Kidney epithelial cell (primary cell): ENCODE results near the gene CBFA2T2. TPM values are rescaled to one million over a fixed set of nuclear protein-coding genes. Genes with fewer than 3 reads are reported as not detected.
"Not testable (repeated sequence)": the region's sequence is repeated elsewhere in the genome, so short reads cannot be mapped to it uniquely, and the experiment has no call there.

Experiments used
- DNase-seq: peaks from one replicate; pipeline ENCODE4 v3.0.0-alpha.2; 2010; ENCODE audit warnings: low read depth
- H3K27me3 ChIP-seq: 2 replicates; pipeline ENCODE4 v1.6.0; 2011; ENCODE audit warnings: low read length; ENCODE audit not compliant: control insufficient read depth, insufficient read depth
- H3K36me3 ChIP-seq: 2 replicates; pipeline ENCODE4 v1.5.1; 2011; ENCODE audit warnings: low read length; ENCODE audit not compliant: control insufficient read depth, insufficient read depth
- H3K4me3 ChIP-seq: 2 replicates; pipeline ENCODE4 v1.5.1; 2011; ENCODE audit warnings: low read depth, mild to moderate bottlenecking, control low read depth, low read length
- CTCF ChIP-seq: IDR thresholded peaks from 2 replicates; pipeline ENCODE4 v1.5.1; 2011; ENCODE audit warnings: mild to moderate bottlenecking, moderate library complexity, low read length, control low read depth, inconsistent platforms; ENCODE audit not compliant: insufficient read depth, poor library complexity, severe bottlenecking
- total RNA-seq: library from RNA; depleted of rRNA; stranded (reverse); fragments of >200 nt; gene quantifications from 2 replicates; pipeline ENCODE4 v1.2.3, GENCODE V29; 2015

The CBFA2T2 gene
- total RNA-seq, 1 donor from 2014 or later = 13.4 TPM

DNA sequence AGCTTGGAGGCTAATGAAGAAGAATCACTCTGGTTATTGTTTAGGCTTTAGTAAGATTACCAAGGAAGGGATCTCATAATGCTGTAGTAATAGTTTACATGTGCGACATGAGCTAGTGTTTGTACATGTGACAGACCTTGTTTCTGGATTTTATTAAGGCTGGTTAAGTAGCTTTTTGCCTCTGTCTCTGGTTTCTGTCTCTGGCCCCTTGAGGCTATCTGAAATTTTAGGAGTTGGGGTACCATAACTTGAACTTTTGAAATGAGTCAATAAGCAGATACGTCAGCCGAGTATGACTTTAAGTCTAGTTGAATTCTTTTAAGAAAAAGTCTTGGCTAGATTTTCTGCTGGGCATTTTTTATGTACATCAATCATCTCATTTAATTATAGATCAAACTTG lies 9.5 kb downstream of the CBFA2T2 start:
- no peak for TF ChIP-seq CTCF
- no peak overlapping the region for H3K4me3 ChIP-seq
- no peaks in the 10 kb centered on the region for H3K36me3 ChIP-seq
- DNase-seq = no peak
- H3K27me3 ChIP-seq = no peaks in the 10 kb centered on the region

GRCh38 chr20:33501000-33501399 lies 11.1 kb downstream of the CBFA2T2 start:
- Histone ChIP-seq H3K27me3 (no peaks in the 10 kb centered on the region), H3K4me3 (no peak overlapping the region), H3K36me3 (no peaks in the 10 kb centered on the region)
- TF ChIP-seq CTCF = no peak
- DNase-seq = no peak

DNA sequence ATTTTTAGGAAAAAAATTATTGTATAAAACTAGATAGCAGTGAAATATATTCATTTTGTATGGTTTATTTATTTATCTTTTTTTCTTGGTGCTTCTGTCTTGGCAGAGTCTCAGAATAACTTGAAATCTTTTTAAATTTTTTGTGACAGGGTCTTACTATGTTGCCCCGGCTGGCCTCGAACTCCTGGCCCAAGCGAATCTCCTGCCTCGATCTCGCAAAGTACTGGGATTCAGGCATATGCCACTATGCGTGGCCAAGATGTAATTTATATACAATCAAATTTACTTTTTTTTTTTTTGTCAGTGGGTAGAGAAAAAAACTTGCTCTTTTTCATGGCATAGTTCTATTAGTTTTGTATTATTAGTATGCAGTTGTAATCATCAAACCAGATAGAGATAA lies 13.7 kb downstream of the CBFA2T2 start:
- H3K36me3 ChIP-seq = no peaks in the 10 kb centered on the region
- no peak overlapping the region for H3K4me3 ChIP-seq
- no peak for DNase-seq
- TF ChIP-seq CTCF = no peak
- H3K27me3 ChIP-seq = no peaks in the 10 kb centered on the region

- Histone ChIP-seq H3K27me3 (no peaks in the 10 kb centered on the region), H3K4me3 (no peak overlapping the region), H3K36me3 (no peaks in the 10 kb centered on the region)
- DNase-seq = no peak
- no peak for TF ChIP-seq CTCF
Measured at GRCh38 chr20:33506576-33506975, 16.7 kb downstream of the CBFA2T2 start.

GRCh38 chr20:33507461-33507860 lies 17.6 kb downstream of the CBFA2T2 start:
- Histone ChIP-seq H3K27me3 (no peaks in the 10 kb centered on the region), H3K4me3 (no peak overlapping the region), H3K36me3 (no peaks in the 10 kb centered on the region)
- TF ChIP-seq CTCF = no peak
- DNase-seq = no peak

GRCh38 chr20:33508015-33508414 lies 18.1 kb downstream of the CBFA2T2 start:
- DNase-seq, H3K36me3 ChIP-seq, H3K4me3 ChIP-seq, H3K27me3 ChIP-seq: not testable (repeated sequence)

DNA sequence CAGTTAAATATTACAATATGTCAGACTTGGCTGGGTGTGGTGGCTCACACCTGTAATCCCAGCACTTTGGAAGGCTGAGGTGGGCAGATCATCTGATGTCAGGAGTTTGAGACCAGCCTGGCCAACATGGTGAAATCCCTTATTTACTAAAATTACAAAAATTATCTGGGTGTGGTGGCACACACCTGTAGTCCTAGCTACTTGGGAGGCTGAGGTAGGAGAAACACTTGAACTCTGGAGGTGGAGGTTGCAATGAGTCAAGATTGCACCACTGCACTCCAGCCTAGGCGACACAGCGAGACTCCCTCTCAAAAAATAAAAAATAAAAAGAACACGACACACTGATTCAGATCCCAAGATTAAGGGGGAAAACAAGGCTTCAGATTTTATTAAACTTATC lies 19.2 kb downstream of the CBFA2T2 start:
- H3K27me3 ChIP-seq, H3K4me3 ChIP-seq, H3K36me3 ChIP-seq, DNase-seq: not testable (repeated sequence)

- not testable (repeated sequence) for H3K36me3 ChIP-seq, DNase-seq, H3K4me3 ChIP-seq, H3K27me3 ChIP-seq
Measured at GRCh38 chr20:33511876-33512275, 22.0 kb downstream of the CBFA2T2 start.
